Transverse colon (tissue), 3 donors: Measurements from ENCODE around the gene OXSR1.

Source experiments
- EP300 ChIP-seq: sonication (generic); formaldehyde crosslinking; IDR thresholded peaks from one replicate; pipeline ENCODE4 v1.6.1; 2017; ENCODE audit warnings: antibody characterized with exemption, low read depth
- POLR2A ChIP-seq: fragments of 450-650 bp; IDR thresholded peaks from one replicate; pipeline ENCODE4 v1.6.1; 2016; ENCODE audit warnings: antibody characterized with exemption, mild to moderate bottlenecking, moderate library complexity
- TF ChIP-seq, protein P1 (sequence below), 5 experiments: fragments of 200-600 bp in 3 of 5; fragments of 450-650 bp in 2 of 5; sonication (generic) in 3 of 5; IDR thresholded peaks; 1 replicate in 2 of 5; 2 replicates in 3 of 5; pipeline ENCODE4 v1.5.1; 2016 to 2017; ENCODE audit warnings: antibody characterized with exemption in 5 of 5, inconsistent platforms in 3 of 5, mild to moderate bottlenecking in 2 of 5, moderate library complexity in 1 of 5

DNA sequence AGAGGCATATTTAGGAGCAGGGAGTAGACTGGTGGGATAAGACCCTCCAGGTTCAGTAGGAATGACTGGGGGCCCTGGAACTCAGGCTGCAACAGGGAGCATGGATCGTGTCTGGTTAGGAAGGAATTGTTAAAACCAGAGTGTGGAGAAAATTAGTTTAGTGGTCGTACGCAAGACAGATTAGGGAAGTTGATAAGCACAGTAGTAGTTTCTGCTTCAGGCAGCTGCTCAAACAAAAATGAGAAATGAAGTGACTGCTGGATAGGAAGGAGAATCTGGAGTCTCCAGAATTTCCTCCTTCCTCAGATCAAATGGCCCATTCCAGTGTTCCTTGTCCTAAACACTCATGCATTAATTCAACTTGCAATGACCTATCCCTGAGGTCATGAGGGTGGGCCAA lies 15.6 kb upstream of the OXSR1 start:
- TF ChIP-seq, protein P1, sequence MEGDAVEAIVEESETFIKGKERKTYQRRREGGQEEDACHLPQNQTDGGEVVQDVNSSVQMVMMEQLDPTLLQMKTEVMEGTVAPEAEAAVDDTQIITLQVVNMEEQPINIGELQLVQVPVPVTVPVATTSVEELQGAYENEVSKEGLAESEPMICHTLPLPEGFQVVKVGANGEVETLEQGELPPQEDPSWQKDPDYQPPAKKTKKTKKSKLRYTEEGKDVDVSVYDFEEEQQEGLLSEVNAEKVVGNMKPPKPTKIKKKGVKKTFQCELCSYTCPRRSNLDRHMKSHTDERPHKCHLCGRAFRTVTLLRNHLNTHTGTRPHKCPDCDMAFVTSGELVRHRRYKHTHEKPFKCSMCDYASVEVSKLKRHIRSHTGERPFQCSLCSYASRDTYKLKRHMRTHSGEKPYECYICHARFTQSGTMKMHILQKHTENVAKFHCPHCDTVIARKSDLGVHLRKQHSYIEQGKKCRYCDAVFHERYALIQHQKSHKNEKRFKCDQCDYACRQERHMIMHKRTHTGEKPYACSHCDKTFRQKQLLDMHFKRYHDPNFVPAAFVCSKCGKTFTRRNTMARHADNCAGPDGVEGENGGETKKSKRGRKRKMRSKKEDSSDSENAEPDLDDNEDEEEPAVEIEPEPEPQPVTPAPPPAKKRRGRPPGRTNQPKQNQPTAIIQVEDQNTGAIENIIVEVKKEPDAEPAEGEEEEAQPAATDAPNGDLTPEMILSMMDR (IDR thresholded peaks at IDR 0.05): no peak
- no peak for TF ChIP-seq EP300
- TF ChIP-seq POLR2A: no peak
